AG04450 (cell line): Measurements from ENCODE around the gene FUOM. TPM values are rescaled to one million over a fixed set of nuclear protein-coding genes. Genes with fewer than 3 reads are reported as not detected.

ENCODE experiments used
- CTCF ChIA-PET: fragments of 300-600, 350-600 bp; formaldehyde crosslinking; extraction: SDS; loops from one replicate; lab custom pipeline; 2022; ENCODE audit warnings: antibody characterized with exemption, inconsistent platforms; lab: Charles Lee
- POLR2A ChIA-PET: fragments of 350-600 bp; formaldehyde crosslinking; extraction: SDS; loops from one replicate; lab custom pipeline; 2021; ENCODE audit warnings: antibody characterized with exemption, inconsistent platforms; lab: Yijun Ruan, JAX
- DNase-seq: peaks from one replicate; pipeline ENCODE4 v3.0.0-alpha.2; 2011; ENCODE audit warnings: low read depth, low spot score
- H3K27ac ChIP-seq: one replicate; pipeline ENCODE4 v1.5.1; 2012; ENCODE audit warnings: low read depth, low read length, control low read depth
- H3K27me3 ChIP-seq: one replicate; pipeline ENCODE4 v1.6.0; 2012; ENCODE audit warnings: low read length; ENCODE audit not compliant: control insufficient read depth, insufficient read depth
- H3K4me3 ChIP-seq: 2 replicates; pipeline ENCODE4 v1.5.1; 2011; ENCODE audit warnings: mild to moderate bottlenecking, low read depth, low read length, control low read depth
- H3K9me3 ChIP-seq: 2 replicates; pipeline ENCODE4 v1.5.1; 2012; ENCODE audit warnings: low read length; ENCODE audit not compliant: control insufficient read depth, insufficient read depth
- CTCF ChIP-seq: IDR thresholded peaks from 2 replicates; pipeline ENCODE4 v1.5.1; 2011; ENCODE audit warnings: low read depth, low read length, control low read depth, inconsistent platforms
- polyA plus RNA-seq: library from polyadenylated mRNA; depleted of rRNA; stranded (reverse); fragments of >200 nt; gene quantifications from 2 replicates; pipeline ENCODE4 v1.2.3, GENCODE V29; 2011

FUOM gene
- polyA plus RNA-seq, 1 experiment: 17.8 TPM

GRCh38 chr10:133364645-133365431 lies 7.0 kb upstream of the FUOM start:
- Histone ChIP-seq H3K4me3 (no peak overlapping the region), H3K27ac (no peak overlapping the region), H3K9me3 (no peaks in the 10 kb centered on the region; the same call in 1 of the 2 replicates), H3K27me3 (no peaks in the 10 kb centered on the region)
- CTCF ChIA-PET: interaction anchor here (1.7 kb wide), 1 partner anchor 35 kb away, joined by 5 read pairs; no protein-coding TSS in a partner anchor
- no peak for DNase-seq
- TF ChIP-seq CTCF: no peak
- POLR2A ChIA-PET: no interaction called here

- TF ChIP-seq CTCF: no peak
- Histone ChIP-seq H3K27ac (no peak overlapping the region), H3K9me3 (no peaks in the 10 kb centered on the region; the same call in 1 of the 2 replicates), H3K27me3 (no peaks in the 10 kb centered on the region), H3K4me3 (no peak overlapping the region)
- ChIA-PET CTCF (interaction anchor here (1.7 kb wide), 1 partner anchor 33 kb away, joined by 5 read pairs; no protein-coding TSS in a partner anchor), POLR2A (no interaction called here)
- no peak for DNase-seq
Measured at GRCh38 chr10:133362846-133363245, 5.0 kb upstream of the FUOM start.

GRCh38 chr10:133361773-133362441 lies 4.1 kb upstream of the FUOM start:
- ChIA-PET POLR2A (interaction anchor here (1.1 to 1.9 kb wide), 2 partner anchors 8 to 11 kb away, joined by 3 to 4 read pairs; no protein-coding TSS in a partner anchor), CTCF (interaction anchor here (2.1 kb wide), 1 partner anchor 32 kb away, joined by 20 read pairs; no protein-coding TSS in a partner anchor)
- DNase-seq: no peak

GRCh38 chr10:133361227-133361626 lies 3.4 kb upstream of the FUOM start:
- POLR2A ChIA-PET: interaction anchor here (1.1 to 1.9 kb wide), 3 partner anchors 9 to 17 kb away, joined by 3 to 4 read pairs (median 3); partner anchors contain the start of gene PAOX
- no peak for TF ChIP-seq CTCF
- CTCF ChIA-PET: interaction anchor here (2.1 kb wide), 1 partner anchor 32 kb away, joined by 20 read pairs; no protein-coding TSS in a partner anchor

More at GRCh38 chr10:133361773-133362441, 4.1 kb upstream of the FUOM start:
- Histone ChIP-seq H3K27me3 (no peaks in the 10 kb centered on the region), H3K4me3 (no peak overlapping the region), H3K9me3 (no peaks in the 10 kb centered on the region; the same call in 1 of the 2 replicates), H3K27ac (no peak overlapping the region)
- TF ChIP-seq CTCF: no peak

More at GRCh38 chr10:133361227-133361626, 3.4 kb upstream of the FUOM start:
- Histone ChIP-seq H3K27me3 (no peaks in the 10 kb centered on the region), H3K9me3 (no peaks in the 10 kb centered on the region; the same call in 1 of the 2 replicates), H3K4me3 (no peak overlapping the region), H3K27ac (no peak overlapping the region)
- DNase-seq: no peak
